GM21825 (cell line): ENCODE data around the gene SNX22.

Experiments
- ATAC-seq: cut with Tn5 transposase; IDR thresholded peaks from one replicate; pipeline ENCODE4 v1.9.1; 2021; ENCODE audit warnings: mild to moderate bottlenecking, moderate library complexity; ENCODE audit not compliant: unreplicated experiment

The SNX22 gene

GRCh38 chr15:64193971-64194370 lies 42.4 kb downstream of the SNX22 start:
- no peak for ATAC-seq

- no peak for ATAC-seq
Observed at GRCh38 chr15:64197425-64197824, 45.9 kb downstream of the SNX22 start.

- no peak for ATAC-seq
Observed at GRCh38 chr15:64205202-64205601, 53.7 kb downstream of the SNX22 start.
